ENCODE measurements around the gene MAPK8IP2.
A peak's percentile ranks its signal among the peaks of the same experiment; 100 is the strongest.

MAPK8IP2 gene

DNA sequence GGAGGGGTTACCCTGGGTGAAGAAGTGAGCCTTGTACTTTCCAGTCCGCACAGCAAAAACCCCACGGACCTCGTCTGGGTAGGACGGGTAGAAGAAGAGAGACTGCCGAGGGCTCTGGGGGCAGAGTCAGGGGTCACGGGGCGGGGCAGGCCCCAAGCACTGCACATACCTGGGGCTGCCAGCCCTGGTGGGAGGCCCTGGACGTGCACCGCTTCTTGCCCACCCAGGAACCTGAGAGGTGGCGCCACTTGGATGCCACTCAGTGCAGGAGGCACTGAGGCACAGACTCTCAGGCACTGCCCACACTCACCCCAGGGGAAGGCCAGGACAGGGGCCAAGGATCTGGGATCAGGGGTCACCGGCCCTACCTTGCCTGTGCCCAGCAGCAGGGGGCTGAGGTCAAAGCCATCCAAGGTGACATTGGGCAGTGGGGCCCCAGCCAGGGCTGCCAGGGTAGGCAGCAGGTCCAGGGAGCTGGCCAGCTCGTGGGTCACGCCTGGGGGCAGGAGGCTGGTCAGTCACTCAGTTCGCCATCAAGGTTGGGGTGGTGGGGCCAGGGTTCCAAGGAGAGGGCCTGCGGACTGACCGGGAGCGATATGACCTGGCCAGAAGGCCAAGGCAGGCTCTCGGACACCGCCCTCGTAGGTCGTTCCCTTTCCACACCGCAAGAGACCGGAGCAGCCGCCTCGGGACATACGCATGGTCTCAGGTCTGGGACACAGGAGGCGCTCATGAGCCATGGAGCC lies 25.1 kb downstream of the MAPK8IP2 start:
- TF ChIP-seq, protein P1, sequence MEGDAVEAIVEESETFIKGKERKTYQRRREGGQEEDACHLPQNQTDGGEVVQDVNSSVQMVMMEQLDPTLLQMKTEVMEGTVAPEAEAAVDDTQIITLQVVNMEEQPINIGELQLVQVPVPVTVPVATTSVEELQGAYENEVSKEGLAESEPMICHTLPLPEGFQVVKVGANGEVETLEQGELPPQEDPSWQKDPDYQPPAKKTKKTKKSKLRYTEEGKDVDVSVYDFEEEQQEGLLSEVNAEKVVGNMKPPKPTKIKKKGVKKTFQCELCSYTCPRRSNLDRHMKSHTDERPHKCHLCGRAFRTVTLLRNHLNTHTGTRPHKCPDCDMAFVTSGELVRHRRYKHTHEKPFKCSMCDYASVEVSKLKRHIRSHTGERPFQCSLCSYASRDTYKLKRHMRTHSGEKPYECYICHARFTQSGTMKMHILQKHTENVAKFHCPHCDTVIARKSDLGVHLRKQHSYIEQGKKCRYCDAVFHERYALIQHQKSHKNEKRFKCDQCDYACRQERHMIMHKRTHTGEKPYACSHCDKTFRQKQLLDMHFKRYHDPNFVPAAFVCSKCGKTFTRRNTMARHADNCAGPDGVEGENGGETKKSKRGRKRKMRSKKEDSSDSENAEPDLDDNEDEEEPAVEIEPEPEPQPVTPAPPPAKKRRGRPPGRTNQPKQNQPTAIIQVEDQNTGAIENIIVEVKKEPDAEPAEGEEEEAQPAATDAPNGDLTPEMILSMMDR (conservative IDR thresholded peaks at IDR 0.05; ENCODE audit: low read length) = no peak
- DNase-seq (ENCODE audit: low read depth) = no peak
- no peak overlapping the region for H3K4me3 ChIP-seq (ENCODE audit: low read length)

DNA sequence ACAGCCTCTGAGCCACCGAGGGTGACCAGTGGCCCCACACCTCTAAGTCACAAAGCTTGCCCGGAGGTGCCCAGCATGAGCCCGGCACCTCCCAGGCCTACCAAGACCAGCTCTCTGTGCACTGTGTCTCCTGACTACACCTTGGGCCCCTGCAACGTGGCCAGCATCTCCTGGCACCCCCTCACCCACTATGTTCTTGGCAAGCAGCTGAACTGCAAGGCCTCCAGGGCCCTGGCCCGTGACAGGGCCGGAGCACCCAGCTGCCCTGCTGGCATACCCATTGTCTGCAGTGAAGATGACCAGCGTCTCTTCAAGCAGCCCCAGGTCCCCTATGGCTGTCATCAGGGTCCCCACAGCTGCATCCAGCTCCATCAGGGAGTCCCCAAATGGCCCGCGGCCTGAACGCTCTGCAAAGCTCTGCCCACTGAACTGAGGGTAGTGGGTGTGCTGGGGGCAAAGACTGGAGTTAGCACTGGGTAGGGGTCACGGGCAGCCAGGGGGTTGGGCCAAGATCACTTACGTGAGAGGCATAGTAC lies 25.8 kb downstream of the MAPK8IP2 start:
- TF ChIP-seq, protein P1 (conservative IDR thresholded peaks at IDR 0.05; ENCODE audit: low read length) = no peak
- DNase-seq (ENCODE audit: low read depth) = no peak
- no peak overlapping the region; the same call in 1 of the 2 replicates for H3K4me3 ChIP-seq (ENCODE audit: low read length)

DNA sequence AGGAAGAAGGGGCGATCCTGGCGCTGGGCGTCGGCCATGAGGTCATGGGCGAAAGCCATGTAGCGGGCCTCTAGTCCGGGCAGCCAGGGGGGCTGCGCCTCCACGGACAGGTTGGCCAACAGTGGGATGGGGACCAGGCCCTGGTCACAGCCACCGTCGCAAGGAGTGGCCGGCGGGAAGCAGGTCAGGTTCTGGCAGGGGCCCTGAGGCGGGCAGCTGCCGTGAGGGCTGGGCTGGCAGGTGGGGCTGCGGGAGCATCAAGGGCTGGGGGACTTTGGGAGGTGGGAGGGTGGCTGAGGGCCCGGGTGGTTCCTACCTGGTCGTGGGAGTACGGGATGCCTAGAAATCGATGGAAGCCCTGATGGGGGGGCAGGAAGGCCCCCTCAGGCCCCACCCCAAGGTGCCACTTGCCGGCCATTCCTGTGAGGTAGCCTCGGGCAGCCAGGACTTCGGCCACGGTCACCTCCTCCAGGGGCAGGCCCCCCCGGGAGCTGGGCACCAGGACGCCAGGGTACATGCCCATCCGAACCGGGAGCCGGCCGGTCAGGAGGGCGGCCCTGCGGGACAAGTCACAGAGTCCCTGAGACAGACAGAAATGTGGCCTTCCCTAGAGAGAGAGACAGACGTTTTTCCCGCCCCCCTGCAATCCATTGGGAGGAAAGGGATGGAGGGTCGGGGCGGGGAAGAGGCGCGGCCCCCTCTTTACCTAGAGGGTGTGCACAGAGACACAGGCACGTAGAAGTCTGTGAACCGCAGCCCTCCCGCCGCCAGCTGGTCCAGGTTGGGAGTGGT lies 26.5 kb downstream of the MAPK8IP2 start:
- no peak for DNase-seq (ENCODE audit: low read depth)
- TF ChIP-seq, protein P1 (conservative IDR thresholded peaks at IDR 0.05; ENCODE audit: low read length) = no peak
- H3K4me3 ChIP-seq (ENCODE audit: low read length) = peak overlapping the region; percentile 89

DNA sequence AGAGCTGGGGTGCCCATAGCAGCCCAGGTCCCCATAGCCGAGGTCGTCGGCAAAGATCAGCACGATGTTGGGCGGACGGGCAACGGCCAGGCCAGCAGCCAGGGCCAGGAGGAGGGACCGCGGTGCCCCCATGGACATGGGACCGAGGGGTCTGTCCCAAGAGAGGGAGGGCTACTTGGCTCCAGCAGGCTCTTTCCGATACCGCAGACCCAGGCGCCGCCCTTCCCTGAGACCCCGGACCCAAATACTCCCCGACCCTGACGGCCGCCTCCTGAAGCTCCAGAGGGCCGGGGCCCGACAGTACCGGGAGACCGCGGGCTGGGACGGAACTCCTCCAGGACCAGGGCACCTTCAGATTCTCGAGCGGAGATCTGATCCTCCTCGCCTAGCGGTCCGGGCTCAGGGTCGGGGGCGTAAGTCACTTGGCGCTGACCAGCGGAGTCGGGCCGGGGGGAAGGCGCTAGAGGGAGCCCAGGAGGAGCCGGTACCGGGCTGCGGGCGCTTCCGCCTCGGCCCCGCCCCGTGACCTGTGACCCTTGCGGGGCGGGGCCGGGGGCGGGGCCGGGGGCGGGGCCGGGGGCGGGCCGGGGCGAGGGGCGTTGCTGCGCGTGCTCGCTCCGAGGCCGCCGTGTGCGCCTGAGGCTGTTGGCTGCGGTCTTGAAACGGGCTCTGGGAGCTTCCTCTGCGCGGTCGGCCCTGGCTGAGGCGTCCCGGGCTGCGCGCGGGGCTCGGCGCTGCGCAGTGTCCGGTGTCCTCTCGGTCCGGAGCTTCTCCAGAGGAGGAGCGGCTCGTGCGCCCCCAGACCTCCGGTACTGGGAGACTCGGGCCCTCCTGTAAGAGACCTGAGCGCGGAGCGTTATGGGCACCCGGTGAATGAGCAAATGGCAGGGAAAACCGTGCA lies 27.3 kb downstream of the MAPK8IP2 start, which contains the start of gene ARSA:
ARSA (minus strand) TSS at position 511 of the 901 bp plus-strand sequence; CDS start at position 138, 373 bp downstream.
- TF ChIP-seq, protein P1 (conservative IDR thresholded peaks at IDR 0.05; ENCODE audit: low read length) = no peak; the same call in 1 of the 2 replicates
- H3K4me3 ChIP-seq (ENCODE audit: low read length) = peak within 1 kb of the TSS; percentile 89
- DNase-seq (ENCODE audit: low read depth) = peak; percentile 81

DNA sequence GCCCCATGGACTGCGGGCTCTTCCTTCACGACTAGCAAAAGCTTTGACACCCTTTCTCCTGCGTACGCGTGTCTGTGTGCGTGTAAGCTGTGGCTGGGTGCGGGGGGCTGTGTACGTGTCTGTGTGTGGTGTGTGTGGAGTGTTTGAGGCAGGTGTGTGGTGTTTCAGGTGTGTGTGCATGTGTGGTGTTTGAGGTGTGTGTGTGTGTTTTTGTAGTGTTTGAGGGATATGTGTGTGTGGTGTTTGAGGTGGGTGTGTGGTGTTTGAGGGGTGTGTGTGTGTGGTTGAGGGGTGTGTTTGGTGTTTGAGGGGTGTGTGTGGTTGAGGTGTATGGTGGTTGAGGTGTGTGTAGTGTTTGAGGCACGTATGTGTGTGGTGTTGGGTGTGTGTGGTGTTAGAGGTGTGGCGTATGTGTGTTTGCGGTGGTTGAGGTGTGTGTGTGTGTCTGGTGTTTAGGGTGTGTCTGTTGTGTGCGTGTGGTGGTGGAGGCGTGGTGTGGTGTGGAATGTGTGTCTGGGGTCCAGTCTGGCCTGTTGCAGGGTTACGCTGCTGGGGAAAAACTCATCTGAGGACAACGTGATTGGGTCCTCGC lies 28.0 kb downstream of the MAPK8IP2 start:
- TF ChIP-seq, protein P1 (conservative IDR thresholded peaks at IDR 0.05; ENCODE audit: low read length) = no peak
- DNase-seq (ENCODE audit: low read depth) = no peak
- peak overlapping the region; percentile 85 for H3K4me3 ChIP-seq (ENCODE audit: low read length)

DNA sequence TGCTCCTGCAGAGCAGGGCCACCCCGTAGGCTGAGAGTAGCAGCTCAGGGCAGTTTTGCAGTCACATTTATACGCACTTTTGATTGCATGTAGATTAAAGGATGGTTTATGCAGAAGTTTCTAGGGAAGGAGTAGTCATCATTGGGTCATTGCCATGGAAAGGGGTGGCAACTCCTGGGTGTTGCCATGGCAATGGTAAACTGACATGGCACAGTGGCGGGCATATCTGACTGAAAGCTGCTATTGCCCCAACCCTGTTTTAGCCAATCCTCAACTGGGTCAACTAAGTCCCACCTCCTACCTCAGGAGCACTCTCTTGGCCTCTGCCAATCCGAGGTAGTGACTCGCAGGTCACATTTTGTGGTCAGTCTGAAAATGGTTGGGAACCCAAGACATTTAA lies 29.8 kb downstream of the MAPK8IP2 start:
- no peak overlapping the region for H3K4me3 ChIP-seq (ENCODE audit: low read length)
- no peak for DNase-seq (ENCODE audit: low read depth)
- TF ChIP-seq, protein P1 (conservative IDR thresholded peaks at IDR 0.05; ENCODE audit: low read length) = no peak
